HG03064 (cell line): ENCODE data around the gene OR13C5.
"Not testable (repeated sequence)": the region's sequence is repeated elsewhere in the genome, so short reads cannot be mapped to it uniquely, and the experiment has no call there.

Source experiments
- ATAC-seq: cut with Tn5 transposase; IDR thresholded peaks from one replicate; pipeline ENCODE4 v1.9.1; 2021; ENCODE audit warnings: low read depth; ENCODE audit not compliant: unreplicated experiment

Gene OR13C5, protein sequence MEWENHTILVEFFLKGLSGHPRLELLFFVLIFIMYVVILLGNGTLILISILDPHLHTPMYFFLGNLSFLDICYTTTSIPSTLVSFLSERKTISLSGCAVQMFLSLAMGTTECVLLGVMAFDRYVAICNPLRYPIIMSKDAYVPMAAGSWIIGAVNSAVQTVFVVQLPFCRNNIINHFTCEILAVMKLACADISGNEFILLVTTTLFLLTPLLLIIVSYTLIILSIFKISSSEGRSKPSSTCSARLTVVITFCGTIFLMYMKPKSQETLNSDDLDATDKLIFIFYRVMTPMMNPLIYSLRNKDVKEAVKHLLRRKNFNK

GRCh38 chr9:104599313-104599712 lies at the start of gene OR13C5:
OR13C5 (minus strand) TSS chr9:104599413; CDS start chr9:104599413, 0 bp downstream.
- ATAC-seq = not testable (repeated sequence)

DNA sequence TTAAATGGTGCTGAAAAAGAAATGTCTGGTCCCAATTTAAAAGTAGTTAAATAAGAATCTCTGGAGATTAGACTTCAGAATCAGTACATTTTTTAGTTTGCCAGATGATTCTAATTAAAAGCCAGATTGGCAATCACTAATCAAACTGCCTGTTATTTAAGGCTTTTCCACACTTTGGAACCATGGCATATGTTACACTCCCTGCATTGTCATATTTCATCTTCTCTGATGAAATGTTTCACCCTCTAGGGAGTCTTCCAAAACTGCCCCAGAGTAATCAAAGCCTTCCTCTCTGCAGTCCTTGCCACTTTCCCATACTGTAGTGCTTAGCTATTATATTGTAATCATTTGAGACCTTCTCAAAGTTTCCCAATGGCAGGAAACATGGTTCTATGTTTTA lies 36.2 kb upstream of the OR13C5 start:
- ATAC-seq = no peak

DNA sequence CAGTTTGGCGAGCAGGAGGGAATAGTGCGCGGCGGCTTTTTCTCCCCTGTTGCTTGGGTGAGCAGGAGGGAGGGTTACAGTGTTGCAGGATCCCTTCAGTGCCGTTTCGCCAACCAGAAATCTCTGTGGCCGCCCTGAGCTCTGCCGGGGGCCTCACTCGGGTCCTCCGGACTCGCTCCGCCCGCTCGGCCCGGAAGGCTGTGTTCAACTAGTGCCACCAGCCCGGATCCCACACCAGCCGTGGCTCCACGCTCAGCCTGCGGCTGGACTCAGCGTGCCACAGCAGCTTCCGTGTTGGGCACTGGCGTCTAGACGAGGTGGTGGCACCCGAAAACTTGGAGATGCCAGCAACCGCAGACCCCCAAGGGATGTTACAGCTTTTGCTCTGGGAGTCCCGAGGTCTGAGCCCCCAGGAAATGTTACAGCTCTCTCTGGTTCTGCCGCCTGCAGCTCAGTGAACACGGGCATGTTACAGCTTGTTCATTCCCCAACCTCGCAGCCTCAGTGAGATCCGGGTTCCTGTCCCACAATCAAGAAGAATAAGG lies 34.8 kb upstream of the OR13C5 start:
- ATAC-seq = no peak

GRCh38 chr9:104625964-104626363 lies 26.8 kb upstream of the OR13C5 start:
- ATAC-seq = not testable (repeated sequence)

GRCh38 chr9:104618104-104618503 lies 18.9 kb upstream of the OR13C5 start, which contains the start of gene OR13C9:
OR13C9 (minus strand) TSS chr9:104618204; CDS start chr9:104618204, 0 bp downstream.
- no peak for ATAC-seq

- ATAC-seq = no peak
Measured at GRCh38 chr9:104617418-104617817, 18.2 kb upstream of the OR13C5 start.

DNA sequence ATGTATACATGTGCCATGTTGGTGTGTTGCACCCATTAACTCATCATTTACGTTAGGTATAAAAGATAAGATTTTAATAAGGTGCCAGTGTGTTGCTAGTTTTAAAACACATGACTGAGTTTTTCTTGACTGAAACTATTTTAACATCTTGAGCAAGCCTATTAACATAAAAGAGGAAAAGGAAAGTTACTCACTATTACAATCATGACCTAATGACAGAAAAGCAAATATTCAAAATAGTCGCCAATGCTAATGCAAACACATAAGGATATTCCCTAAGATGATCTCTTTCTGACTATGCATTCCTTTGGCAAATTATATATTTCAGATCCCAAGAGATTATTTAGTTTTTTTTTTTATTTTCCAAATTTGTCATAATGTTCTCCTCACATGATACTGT lies 12.0 kb upstream of the OR13C5 start:
- no peak for ATAC-seq

- no peak for ATAC-seq
Measured at GRCh38 chr9:104608336-104608735, 9.1 kb upstream of the OR13C5 start.

DNA sequence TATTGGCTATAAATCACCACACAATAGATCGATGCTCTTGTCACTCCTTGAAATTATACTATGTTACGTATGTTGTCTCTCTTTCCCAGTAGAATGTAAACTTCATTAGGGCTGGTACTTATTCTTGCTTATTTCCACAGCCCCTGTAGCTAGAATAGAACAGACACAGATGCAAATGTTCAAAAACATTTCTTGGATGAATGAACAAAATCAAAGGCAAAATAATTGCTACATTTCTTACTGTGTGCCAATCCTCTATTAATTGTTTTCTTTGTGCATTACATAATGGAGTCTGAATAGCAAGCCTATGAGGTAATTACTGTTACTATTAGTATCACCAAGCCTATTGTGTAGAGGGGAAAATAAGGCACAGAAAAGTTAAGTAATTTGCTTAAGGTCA lies 6.9 kb upstream of the OR13C5 start:
- ATAC-seq = no peak

DNA sequence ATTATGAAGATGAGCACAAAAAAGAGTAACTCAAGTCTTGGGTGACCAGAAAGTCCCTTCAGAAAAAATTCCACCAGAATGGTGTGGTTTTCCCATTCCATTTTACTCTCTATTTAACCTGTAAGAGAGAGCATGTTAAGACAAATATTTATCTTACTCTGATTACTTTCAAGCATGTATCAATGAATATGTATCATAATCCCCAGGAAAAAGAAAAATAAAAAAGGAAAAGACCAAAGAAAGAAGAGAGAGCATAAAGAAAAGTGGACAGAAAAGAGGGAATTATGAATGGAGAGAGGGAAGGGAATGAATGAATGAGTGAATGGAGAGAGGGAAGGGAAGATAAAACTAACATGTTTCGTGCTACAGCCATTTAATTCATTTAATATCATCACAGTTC lies 6.3 kb upstream of the OR13C5 start, which contains the start of gene OR13C2:
TSS of gene OR13C2 (minus strand) at position 101 of the 400 bp plus-strand sequence. CDS start at position 101, 0 bp downstream.
- not testable (repeated sequence) for ATAC-seq

DNA sequence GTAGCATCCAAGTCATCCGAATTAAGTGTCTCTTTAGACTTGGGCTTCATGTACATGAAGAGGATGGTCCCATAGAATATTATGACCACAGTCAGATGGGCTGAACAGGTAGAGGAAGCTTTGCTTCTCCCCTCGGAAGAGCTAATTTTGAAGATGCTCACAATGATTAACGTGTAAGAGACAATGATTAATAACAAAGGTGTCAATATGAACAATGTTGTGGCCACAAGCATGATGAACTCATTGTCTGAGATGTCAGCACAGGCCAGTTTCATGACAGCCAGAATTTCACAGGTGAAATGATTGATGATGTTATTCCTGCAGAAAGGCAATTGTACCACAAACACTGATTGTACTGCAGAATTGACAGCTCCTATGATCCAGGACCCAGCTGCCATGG lies 5.6 kb upstream of the OR13C5 start:
- no peak for ATAC-seq

GRCh38 chr9:104598749-104599148 lies 464 bp downstream of the OR13C5 start:
- ATAC-seq = not testable (repeated sequence)

GRCh38 chr9:104589626-104590025 lies 9.6 kb downstream of the OR13C5 start:
- ATAC-seq = no peak

GRCh38 chr9:104586496-104587180 lies 12.6 kb downstream of the OR13C5 start:
- ATAC-seq = no peak

- ATAC-seq = no peak
Measured at GRCh38 chr9:104580562-104580961, 18.7 kb downstream of the OR13C5 start.

GRCh38 chr9:104577263-104577662 lies 21.9 kb downstream of the OR13C5 start:
- ATAC-seq = no peak

GRCh38 chr9:104575456-104575855 lies 23.8 kb downstream of the OR13C5 start:
- no peak for ATAC-seq

DNA sequence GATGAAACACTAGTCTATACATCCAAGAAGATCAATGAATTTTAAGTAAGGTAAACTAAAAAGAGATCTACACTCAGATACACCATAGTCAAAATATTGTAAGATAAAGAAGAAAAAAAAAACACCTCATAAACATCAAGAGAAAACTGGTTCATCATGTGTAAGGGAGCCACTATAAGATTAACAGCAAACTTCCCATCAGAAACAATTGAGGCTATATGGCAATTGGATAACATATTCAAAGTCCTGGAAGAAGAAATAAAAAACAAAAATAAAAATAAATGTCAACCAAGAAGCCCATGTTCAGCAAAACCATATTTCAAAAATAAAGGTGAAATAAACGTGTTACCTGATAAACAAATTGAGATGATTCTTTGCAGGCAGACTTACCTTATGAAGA lies 26.6 kb downstream of the OR13C5 start:
- no peak for ATAC-seq

- ATAC-seq = no peak
Measured at GRCh38 chr9:104568868-104569267, 30.3 kb downstream of the OR13C5 start, which contains the start of gene OR13C8. OR13C8 (plus strand) TSS chr9:104569168; CDS start chr9:104569168, 0 bp downstream.

DNA sequence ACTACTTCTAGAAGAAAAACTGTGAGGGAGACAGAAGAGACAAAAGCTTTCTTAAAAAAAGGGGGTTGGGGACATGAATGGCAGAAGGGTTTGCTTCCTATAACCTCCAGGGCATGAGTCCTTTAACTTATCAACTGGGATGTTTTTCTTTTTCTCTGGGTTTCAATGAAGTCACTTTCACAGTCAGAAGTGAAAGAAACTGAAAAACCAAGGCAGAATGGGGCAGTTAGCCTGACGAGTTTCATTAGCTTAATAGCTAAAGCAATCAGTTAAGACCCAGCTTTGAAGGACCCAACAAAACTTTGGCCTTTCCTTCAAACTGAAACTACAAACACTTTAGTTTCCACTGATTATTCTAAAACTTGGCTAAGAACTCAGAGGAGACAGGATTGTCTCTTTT lies 34.9 kb downstream of the OR13C5 start:
- no peak for ATAC-seq

DNA sequence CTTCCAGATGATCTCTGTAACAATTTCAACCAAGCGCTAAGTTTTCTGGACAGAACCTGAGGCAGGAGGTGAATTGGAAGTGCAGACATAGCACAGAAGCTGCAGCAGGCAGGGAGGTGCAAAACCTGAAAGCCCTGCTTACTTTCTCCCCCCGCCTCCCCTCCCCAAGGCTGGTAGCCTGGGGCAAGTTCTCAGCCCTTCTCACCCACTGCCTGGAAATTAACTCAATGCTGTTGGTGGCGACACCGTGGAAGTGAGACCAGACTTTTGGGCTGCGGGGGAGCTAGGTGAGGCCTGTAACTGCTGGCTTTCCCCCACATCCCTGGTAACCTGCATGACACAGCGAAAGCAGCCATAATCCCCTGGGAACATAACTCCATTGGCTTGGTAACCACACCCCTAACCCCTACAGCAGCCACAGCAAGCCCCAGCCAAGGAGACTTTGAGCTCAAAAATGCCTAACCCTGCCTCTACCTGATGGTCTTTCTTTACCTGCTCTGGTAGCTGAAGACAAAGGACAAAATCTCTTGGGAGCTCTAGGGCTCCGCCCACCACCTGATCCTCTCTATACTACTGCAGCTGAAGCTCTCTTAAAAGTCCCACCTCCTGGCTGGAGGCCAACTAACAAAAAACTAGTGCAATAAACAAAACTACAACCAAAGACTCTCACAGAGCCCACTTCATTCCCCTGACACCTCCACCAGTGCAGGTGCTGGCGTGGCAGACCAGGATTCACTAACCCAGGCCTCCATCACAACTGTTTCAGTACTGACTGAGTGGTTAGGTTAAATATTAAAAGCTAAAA lies 42.2 kb downstream of the OR13C5 start:
- no peak for ATAC-seq
